Measurements from ENCODE around the gene MMAB.

MMAB gene

GRCh38 chr12:109566424-109566823 lies 6.9 kb downstream of the MMAB start:
- Histone ChIP-seq H3K9me3 (ENCODE audit: low read length) (no peaks in the 10 kb centered on the region), H3K9ac (ENCODE audit: low read length) (no peak overlapping the region), H3K36me3 (ENCODE audit: insufficient read depth, low read length) (peaks cover 4% of the 10 kb centered on the region), H3K27me3 (ENCODE audit: control insufficient read depth in 1 of 2, insufficient read depth in 2 of 2, low read length in 2 of 2) (no peaks in the 10 kb centered on the region), H3K4me3 (ENCODE audit: low read depth in 1 of 2, low read length in 2 of 2) (no peak overlapping the region), H3K27ac (ENCODE audit: low read depth, low read length) (no peak overlapping the region), H3K4me1 (ENCODE audit: insufficient read depth, low read length) (no peaks in the 10 kb centered on the region)

GRCh38 chr12:109563291-109564284 lies 9.7 kb downstream of the MMAB start:
- Histone ChIP-seq H3K4me1 (ENCODE audit: insufficient read depth, low read length) (no peaks in the 10 kb centered on the region), H3K9ac (ENCODE audit: low read length) (no peak overlapping the region), H3K36me3 (ENCODE audit: insufficient read depth, low read length) (peaks cover 4% of the 10 kb centered on the region), H3K27me3 (ENCODE audit: control insufficient read depth in 1 of 2, insufficient read depth in 2 of 2, low read length in 2 of 2) (no peaks in the 10 kb centered on the region), H3K9me3 (ENCODE audit: low read length) (no peaks in the 10 kb centered on the region), H3K27ac (ENCODE audit: low read depth, low read length) (no peak overlapping the region), H3K4me3 (ENCODE audit: low read depth in 1 of 2, low read length in 2 of 2) (no peak overlapping the region)

GRCh38 chr12:109562871-109563270 lies 10.4 kb downstream of the MMAB start:
- Histone ChIP-seq H3K9ac (ENCODE audit: low read length) (no peak overlapping the region), H3K27ac (ENCODE audit: low read depth, low read length) (no peak overlapping the region), H3K9me3 (ENCODE audit: low read length) (no peaks in the 10 kb centered on the region), H3K4me1 (ENCODE audit: insufficient read depth, low read length) (no peaks in the 10 kb centered on the region), H3K27me3 (ENCODE audit: control insufficient read depth in 1 of 2, insufficient read depth in 2 of 2, low read length in 2 of 2) (no peaks in the 10 kb centered on the region), H3K36me3 (ENCODE audit: insufficient read depth, low read length) (peaks cover 4% of the 10 kb centered on the region), H3K4me3 (ENCODE audit: low read depth in 1 of 2, low read length in 2 of 2) (no peak overlapping the region)

- no peak overlapping the region for H3K9ac ChIP-seq (ENCODE audit: low read length)
- no peak overlapping the region for H3K4me3 ChIP-seq (ENCODE audit: low read depth in 1 of 2, low read length in 2 of 2)
- H3K27ac ChIP-seq (ENCODE audit: low read depth, low read length), result no peak overlapping the region
- H3K36me3 ChIP-seq (ENCODE audit: insufficient read depth, low read length), result peaks cover 4% of the 10 kb centered on the region
- no peaks in the 10 kb centered on the region for H3K27me3 ChIP-seq (ENCODE audit: control insufficient read depth in 1 of 2, insufficient read depth in 2 of 2, low read length in 2 of 2)
- no peaks in the 10 kb centered on the region for H3K4me1 ChIP-seq (ENCODE audit: insufficient read depth, low read length)
- no peaks in the 10 kb centered on the region for H3K9me3 ChIP-seq (ENCODE audit: low read length)
These were observed 11.6 kb downstream of the MMAB start for GRCh38 chr12:109561711-109562030.

- H3K4me1 ChIP-seq (ENCODE audit: insufficient read depth, low read length), result no peaks in the 10 kb centered on the region
- H3K27ac ChIP-seq (ENCODE audit: low read depth, low read length), result no peak overlapping the region
- no peaks in the 10 kb centered on the region for H3K27me3 ChIP-seq (ENCODE audit: control insufficient read depth in 1 of 2, insufficient read depth in 2 of 2, low read length in 2 of 2)
- H3K4me3 ChIP-seq (ENCODE audit: low read depth in 1 of 2, low read length in 2 of 2), result no peak overlapping the region
- peaks cover 4% of the 10 kb centered on the region for H3K36me3 ChIP-seq (ENCODE audit: insufficient read depth, low read length)
- no peaks in the 10 kb centered on the region for H3K9me3 ChIP-seq (ENCODE audit: low read length)
- H3K9ac ChIP-seq (ENCODE audit: low read length), result no peak overlapping the region
These were observed 12.2 kb downstream of the MMAB start for GRCh38 chr12:109560867-109561710.

GRCh38 chr12:109559601-109560000 lies 13.7 kb downstream of the MMAB start:
- Histone ChIP-seq H3K4me1 (ENCODE audit: insufficient read depth, low read length) (no peaks in the 10 kb centered on the region), H3K27me3 (ENCODE audit: control insufficient read depth in 1 of 2, insufficient read depth in 2 of 2, low read length in 2 of 2) (no peaks in the 10 kb centered on the region), H3K9ac (ENCODE audit: low read length) (no peak overlapping the region), H3K36me3 (ENCODE audit: insufficient read depth, low read length) (peaks cover 4% of the 10 kb centered on the region), H3K9me3 (ENCODE audit: low read length) (no peaks in the 10 kb centered on the region), H3K27ac (ENCODE audit: low read depth, low read length) (no peak overlapping the region), H3K4me3 (ENCODE audit: low read depth in 1 of 2, low read length in 2 of 2) (no peak overlapping the region)

- Histone ChIP-seq H3K27me3 (ENCODE audit: control insufficient read depth in 1 of 2, insufficient read depth in 2 of 2, low read length in 2 of 2) (no peaks in the 10 kb centered on the region), H3K27ac (ENCODE audit: low read depth, low read length) (no peak overlapping the region), H3K4me1 (ENCODE audit: insufficient read depth, low read length) (no peaks in the 10 kb centered on the region), H3K4me3 (ENCODE audit: low read depth in 1 of 2, low read length in 2 of 2) (no peak overlapping the region), H3K36me3 (ENCODE audit: insufficient read depth, low read length) (peaks cover 4% of the 10 kb centered on the region), H3K9ac (ENCODE audit: low read length) (no peak overlapping the region), H3K9me3 (ENCODE audit: low read length) (no peaks in the 10 kb centered on the region)
These were observed 14.2 kb downstream of the MMAB start for GRCh38 chr12:109559200-109559505.

- H3K9ac ChIP-seq (ENCODE audit: low read length), result no peak overlapping the region
- peaks cover 2% of the 10 kb centered on the region for H3K36me3 ChIP-seq (ENCODE audit: insufficient read depth, low read length)
- no peak overlapping the region for H3K27ac ChIP-seq (ENCODE audit: low read depth, low read length)
These were observed 14.7 kb downstream of the MMAB start for GRCh38 chr12:109558374-109559199.

GRCh38 chr12:109557805-109558204 lies 15.5 kb downstream of the MMAB start:
- no peaks in the 10 kb centered on the region for H3K36me3 ChIP-seq (ENCODE audit: insufficient read depth, low read length)
- H3K9ac ChIP-seq (ENCODE audit: low read length), result no peak overlapping the region
- no peak overlapping the region for H3K27ac ChIP-seq (ENCODE audit: low read depth, low read length)
- no peak overlapping the region for H3K4me3 ChIP-seq (ENCODE audit: low read depth in 1 of 2, low read length in 2 of 2)
- no peaks in the 10 kb centered on the region for H3K9me3 ChIP-seq (ENCODE audit: low read length)
- peaks cover 0 to 10% of the 10 kb centered on the region in 2 donors for H3K27me3 ChIP-seq (ENCODE audit: control insufficient read depth in 1 of 2, insufficient read depth in 2 of 2, low read length in 2 of 2)
- H3K4me1 ChIP-seq (ENCODE audit: insufficient read depth, low read length), result no peaks in the 10 kb centered on the region

More at GRCh38 chr12:109558374-109559199, 14.7 kb downstream of the MMAB start:
- Histone ChIP-seq H3K4me3 (ENCODE audit: low read depth in 1 of 2, low read length in 2 of 2) (no peak overlapping the region), H3K4me1 (ENCODE audit: insufficient read depth, low read length) (no peaks in the 10 kb centered on the region), H3K9me3 (ENCODE audit: low read length) (no peaks in the 10 kb centered on the region), H3K27me3 (ENCODE audit: control insufficient read depth in 1 of 2, insufficient read depth in 2 of 2, low read length in 2 of 2) (peaks cover 0 to 3% of the 10 kb centered on the region in 2 donors)

GRCh38 chr12:109557200-109557599 lies 16.1 kb downstream of the MMAB start:
- H3K36me3 ChIP-seq (ENCODE audit: insufficient read depth, low read length), result no peaks in the 10 kb centered on the region
- H3K9me3 ChIP-seq (ENCODE audit: low read length), result no peaks in the 10 kb centered on the region
- no peaks in the 10 kb centered on the region for H3K4me1 ChIP-seq (ENCODE audit: insufficient read depth, low read length)
- no peak overlapping the region for H3K27ac ChIP-seq (ENCODE audit: low read depth, low read length)
- peaks cover 0 to 16% of the 10 kb centered on the region in 2 donors for H3K27me3 ChIP-seq (ENCODE audit: control insufficient read depth in 1 of 2, insufficient read depth in 2 of 2, low read length in 2 of 2)
- H3K4me3 ChIP-seq (ENCODE audit: low read depth in 1 of 2, low read length in 2 of 2), result no peak overlapping the region
- no peak overlapping the region for H3K9ac ChIP-seq (ENCODE audit: low read length)

Data from muscle layer of colon (tissue), 2 donors.